Fibroblast of lung (primary cell): ENCODE measurements around the gene IFNA10.
"Not testable (repeated sequence)": the region's sequence is repeated elsewhere in the genome, so short reads cannot be mapped to it uniquely, and the experiment has no call there.

ENCODE experiments used
- EZH2 ChIP-seq: IDR thresholded peaks from 2 replicates; pipeline ENCODE4 v1.5.1; 2012; ENCODE audit warnings: low read length, control low read depth, mild to moderate bottlenecking; ENCODE audit errors: missing control alignments
- TF ChIP-seq, protein P1 (sequence below), 2 donors: IDR thresholded peaks in 1 of 2; conservative IDR thresholded peaks in 1 of 2; 1 replicate in 1 of 2; 2 replicates in 1 of 2; pipeline ENCODE4 v1.5.1; 2011 to 2012; ENCODE audit warnings: low read length in 2 of 2, control low read depth in 1 of 2, inconsistent platforms in 1 of 2, low read depth in 1 of 2, mild to moderate bottlenecking in 1 of 2

DNA sequence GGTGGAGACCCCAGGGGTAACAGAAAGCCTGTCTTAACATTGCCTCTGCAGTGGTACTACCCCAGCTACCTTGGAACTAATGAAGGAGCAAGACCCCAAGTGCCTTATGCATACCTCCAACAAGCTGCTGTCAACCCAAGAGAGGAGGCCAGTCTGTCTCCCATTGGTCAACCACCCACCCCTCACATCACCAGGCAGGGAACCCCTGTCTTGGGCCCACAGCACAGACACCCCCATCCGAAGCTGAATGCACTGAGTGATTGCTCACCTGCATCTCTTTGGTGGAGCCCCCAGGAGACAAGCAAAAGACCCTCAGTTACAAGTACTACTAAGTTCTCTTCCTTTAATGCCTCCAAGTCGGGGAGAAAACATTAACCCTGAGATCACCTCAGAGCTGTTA, 5.2 kb upstream of the IFNA10 start:
- TF ChIP-seq, protein P1, sequence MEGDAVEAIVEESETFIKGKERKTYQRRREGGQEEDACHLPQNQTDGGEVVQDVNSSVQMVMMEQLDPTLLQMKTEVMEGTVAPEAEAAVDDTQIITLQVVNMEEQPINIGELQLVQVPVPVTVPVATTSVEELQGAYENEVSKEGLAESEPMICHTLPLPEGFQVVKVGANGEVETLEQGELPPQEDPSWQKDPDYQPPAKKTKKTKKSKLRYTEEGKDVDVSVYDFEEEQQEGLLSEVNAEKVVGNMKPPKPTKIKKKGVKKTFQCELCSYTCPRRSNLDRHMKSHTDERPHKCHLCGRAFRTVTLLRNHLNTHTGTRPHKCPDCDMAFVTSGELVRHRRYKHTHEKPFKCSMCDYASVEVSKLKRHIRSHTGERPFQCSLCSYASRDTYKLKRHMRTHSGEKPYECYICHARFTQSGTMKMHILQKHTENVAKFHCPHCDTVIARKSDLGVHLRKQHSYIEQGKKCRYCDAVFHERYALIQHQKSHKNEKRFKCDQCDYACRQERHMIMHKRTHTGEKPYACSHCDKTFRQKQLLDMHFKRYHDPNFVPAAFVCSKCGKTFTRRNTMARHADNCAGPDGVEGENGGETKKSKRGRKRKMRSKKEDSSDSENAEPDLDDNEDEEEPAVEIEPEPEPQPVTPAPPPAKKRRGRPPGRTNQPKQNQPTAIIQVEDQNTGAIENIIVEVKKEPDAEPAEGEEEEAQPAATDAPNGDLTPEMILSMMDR (conservative IDR thresholded peaks at IDR 0.05 in 1 of 2, IDR thresholded peaks at IDR 0.05 in 1 of 2; ENCODE audit: low read depth in 1 of 2, low read length in 2 of 2), result not testable (repeated sequence)
- not testable (repeated sequence) for TF ChIP-seq EZH2
